Omental fat pad (tissue), 4 donors: Measurements from ENCODE around the gene PGAM5. TPM values are rescaled to one million over a fixed set of nuclear protein-coding genes. Genes with fewer than 3 reads are reported as not detected.

Source experiments
- ATAC-seq: fragments of 150-250 bp; one replicate; pipeline ENCODE4 v1.9.1; 2016; ENCODE audit warnings: mild to moderate bottlenecking, moderate library complexity; ENCODE audit not compliant: low FRiP score
- DNase-seq: peaks from one replicate; pipeline ENCODE4 v3.0.0-alpha.2; 2019; ENCODE audit warnings: low spot score
- total RNA-seq, 4 donors: library from RNA; depleted of rRNA; stranded (reverse); fragments of >200 nt; gene quantifications; one replicate each; pipeline ENCODE4 v1.1.0, GENCODE V29; 2016
- TF ChIP-seq, protein P1 (sequence below), 3 donors: fragments of 450-650 bp; IDR thresholded peaks; one replicate each; pipeline ENCODE4 v1.5.1; 2016 to 2017; ENCODE audit warnings: antibody characterized with exemption in 3 of 3, mild to moderate bottlenecking in 3 of 3, moderate library complexity in 2 of 3

The PGAM5 gene
- total RNA-seq, 4 donors from 2014 or later, result 15.1 to 34.2 (median 19.3) TPM

DNA sequence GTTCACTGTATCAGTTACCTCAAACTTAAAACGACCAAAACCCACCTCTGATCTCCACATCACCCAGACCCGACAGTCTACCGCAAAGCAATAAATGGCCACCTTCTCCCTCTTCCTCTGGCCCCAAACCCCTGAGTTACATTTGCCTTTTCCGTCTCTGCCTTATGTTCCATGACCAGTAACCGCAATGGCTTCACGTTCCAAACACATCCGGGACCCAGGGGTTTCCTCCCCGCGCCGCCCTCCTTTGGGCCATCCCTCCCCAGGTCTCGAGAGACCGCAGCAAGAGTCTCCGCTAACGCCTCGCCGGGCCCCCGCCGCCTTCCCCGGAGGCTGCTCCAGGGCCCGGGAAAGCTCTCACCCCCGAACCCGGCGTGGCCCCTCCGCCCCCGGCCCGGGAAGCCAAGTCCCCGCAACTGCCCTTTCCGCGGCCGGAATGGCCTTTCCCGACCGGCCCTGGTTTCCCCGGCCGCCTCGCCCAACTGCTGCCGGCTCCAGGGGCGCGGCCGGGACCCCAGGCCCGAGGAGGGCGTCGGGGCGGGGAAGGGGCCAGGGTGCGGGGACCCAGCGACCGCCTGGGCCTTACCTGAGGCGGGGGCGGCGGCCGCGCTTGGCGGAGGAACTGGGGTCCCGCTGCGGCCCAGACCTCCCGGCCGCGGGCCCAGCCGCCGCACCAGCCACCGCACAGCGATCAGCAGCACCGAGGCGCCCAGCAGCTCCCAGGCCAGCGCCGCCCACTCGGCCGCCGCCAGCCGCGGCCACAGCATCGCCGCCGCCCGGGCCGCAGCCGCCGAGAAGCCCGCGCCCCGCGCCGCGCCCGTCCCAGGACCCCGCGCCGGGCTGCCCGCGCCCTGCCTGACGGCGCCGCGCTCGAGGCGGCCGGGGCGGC, 50.6 kb downstream of the PGAM5 start, which contains the start of gene ANKLE2:
TSS of gene ANKLE2 (minus strand) at position 801 of the 889 bp plus-strand sequence. CDS start at position 767, 34 bp downstream.
- ATAC-seq (peak; percentile 49), DNase-seq (no peak)
- TF ChIP-seq, protein P1, sequence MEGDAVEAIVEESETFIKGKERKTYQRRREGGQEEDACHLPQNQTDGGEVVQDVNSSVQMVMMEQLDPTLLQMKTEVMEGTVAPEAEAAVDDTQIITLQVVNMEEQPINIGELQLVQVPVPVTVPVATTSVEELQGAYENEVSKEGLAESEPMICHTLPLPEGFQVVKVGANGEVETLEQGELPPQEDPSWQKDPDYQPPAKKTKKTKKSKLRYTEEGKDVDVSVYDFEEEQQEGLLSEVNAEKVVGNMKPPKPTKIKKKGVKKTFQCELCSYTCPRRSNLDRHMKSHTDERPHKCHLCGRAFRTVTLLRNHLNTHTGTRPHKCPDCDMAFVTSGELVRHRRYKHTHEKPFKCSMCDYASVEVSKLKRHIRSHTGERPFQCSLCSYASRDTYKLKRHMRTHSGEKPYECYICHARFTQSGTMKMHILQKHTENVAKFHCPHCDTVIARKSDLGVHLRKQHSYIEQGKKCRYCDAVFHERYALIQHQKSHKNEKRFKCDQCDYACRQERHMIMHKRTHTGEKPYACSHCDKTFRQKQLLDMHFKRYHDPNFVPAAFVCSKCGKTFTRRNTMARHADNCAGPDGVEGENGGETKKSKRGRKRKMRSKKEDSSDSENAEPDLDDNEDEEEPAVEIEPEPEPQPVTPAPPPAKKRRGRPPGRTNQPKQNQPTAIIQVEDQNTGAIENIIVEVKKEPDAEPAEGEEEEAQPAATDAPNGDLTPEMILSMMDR (IDR thresholded peaks at IDR 0.05), result no peak

- TF ChIP-seq, protein P1 (IDR thresholded peaks at IDR 0.05), result no peak
- DNase-seq (peak; percentile 39), ATAC-seq (peak; percentile 87)
Observed at GRCh38 chr12:132761921-132762583, 51.4 kb downstream of the PGAM5 start.

DNA sequence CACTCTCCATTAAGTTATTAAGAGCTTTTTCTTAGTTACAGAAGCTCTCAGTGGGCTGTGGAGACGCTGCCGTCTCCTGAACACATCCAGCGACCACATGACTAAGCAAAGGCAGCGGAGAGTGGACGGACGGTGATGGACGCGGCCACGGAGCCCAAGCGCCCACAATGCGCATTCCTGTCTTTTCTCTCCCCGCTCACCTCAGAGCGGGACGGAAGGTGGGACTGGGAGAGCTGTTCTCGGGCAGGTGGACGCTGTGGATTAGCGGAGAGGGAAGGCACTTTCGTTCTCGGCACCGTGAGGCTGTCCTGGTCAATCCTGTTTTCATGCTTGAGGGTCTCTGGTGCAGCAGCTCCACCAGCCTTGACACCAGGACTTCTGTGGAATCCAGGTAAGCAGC, 53.6 kb downstream of the PGAM5 start:
- ATAC-seq (no peak), DNase-seq (no peak)
- TF ChIP-seq, protein P1 (IDR thresholded peaks at IDR 0.05), result no peak

DNA sequence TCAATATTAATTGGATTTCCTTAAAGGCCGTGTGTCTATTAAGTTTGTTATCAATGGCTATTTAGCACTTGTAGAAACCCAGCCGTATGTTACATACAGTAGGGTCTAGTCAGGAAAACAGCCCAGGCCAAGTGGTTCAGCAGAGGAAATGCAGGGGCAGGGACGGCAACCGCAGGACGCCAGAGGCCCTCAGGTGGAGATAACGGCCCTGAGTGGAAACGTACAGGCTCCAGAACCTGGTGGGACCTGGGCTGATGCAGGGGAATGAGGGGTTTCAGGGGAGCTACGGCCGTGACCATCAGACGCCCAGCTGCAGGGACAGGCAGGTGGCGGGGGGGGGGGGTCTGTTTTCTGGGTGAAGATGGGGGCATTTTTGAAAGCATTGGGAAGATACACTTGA, 54.7 kb downstream of the PGAM5 start:
- DNase-seq, result no peak
- TF ChIP-seq, protein P1 (IDR thresholded peaks at IDR 0.05), result no peak
- no peak for ATAC-seq

GRCh38 chr12:132766380-132767085, 55.9 kb downstream of the PGAM5 start:
- TF ChIP-seq, protein P1 (IDR thresholded peaks at IDR 0.05), result no peak
- DNase-seq (no peak), ATAC-seq (no peak)

- no peak for ATAC-seq
- TF ChIP-seq, protein P1 (IDR thresholded peaks at IDR 0.05), result no peak
- DNase-seq, result no peak
Observed at GRCh38 chr12:132771126-132771838, 60.6 kb downstream of the PGAM5 start.
